CD4-positive, alpha-beta T cell (primary cell): Measurements from ENCODE around the gene OTX1. TPM values are rescaled to one million over a fixed set of nuclear protein-coding genes. Genes with fewer than 3 reads are reported as not detected.

Experiments used
- ATAC-seq: fragments of 200-7000 bp; cut with Tn5 transposase; one replicate; pipeline ENCODE4 v1.10.0; 2022; ENCODE audit warnings: mild to moderate bottlenecking; ENCODE audit not compliant: poor library complexity
- CTCF ChIA-PET: fragments of 350-600 bp; sonication (Branson Sonifier 250); formaldehyde crosslinking; loops from one replicate; lab custom pipeline; 2021; ENCODE audit warnings: antibody characterized with exemption, inconsistent platforms; lab: Charles Lee
- POLR2A ChIA-PET: fragments of 350-600 bp; sonication (Branson Sonifier 250); formaldehyde crosslinking; loops from one replicate; lab custom pipeline; 2021; ENCODE audit warnings: antibody characterized with exemption, inconsistent platforms; lab: Charles Lee
- DNase-seq, 14 experiments: peaks; one replicate each; pipeline ENCODE4 v3.0.0-alpha.2; 2013 to 2020; ENCODE audit warnings: mixed read lengths in 2 of 14
- H3K27ac ChIP-seq, 2 donors: one replicate each; pipeline versions ENCODE4 v1.5.1 to v1.7.0; 2013; ENCODE audit warnings: low read length in 2 of 2, low read depth in 1 of 2, mild to moderate bottlenecking in 1 of 2
- H3K27me3 ChIP-seq, 2 experiments: 1 replicate in 1 of 2; 2 replicates in 1 of 2; pipeline versions ENCODE4 v1.6.1 to v1.7.0; 2013; ENCODE audit warnings: low read length in 2 of 2, control low read depth in 1 of 2, mild to moderate bottlenecking in 1 of 2, moderate library complexity in 1 of 2; ENCODE audit not compliant: insufficient read depth in 2 of 2, control insufficient read depth in 1 of 2
- H3K36me3 ChIP-seq: one replicate; pipeline ENCODE4 v1.6.1; 2013; ENCODE audit warnings: low read length, control low read depth; ENCODE audit not compliant: insufficient read depth
- H3K4me1 ChIP-seq: one replicate; pipeline ENCODE4 v1.6.1; 2013; ENCODE audit warnings: low read length, control low read depth; ENCODE audit not compliant: insufficient read depth
- H3K4me3 ChIP-seq: one replicate; pipeline ENCODE4 v1.5.1; 2013; ENCODE audit warnings: mild to moderate bottlenecking, low read length, moderate library complexity
- H3K9me3 ChIP-seq, 2 experiments: 1 replicate in 1 of 2; 2 replicates in 1 of 2; pipeline versions ENCODE4 v1.6.1 to v1.7.0; 2013; ENCODE audit warnings: low read length in 2 of 2, mild to moderate bottlenecking in 2 of 2, control low read depth in 1 of 2, moderate library complexity in 1 of 2; ENCODE audit not compliant: control insufficient read depth in 1 of 2, insufficient read depth in 1 of 2
- H3K27ac Mint-ChIP-seq: one replicate; pipeline ENCODE4 v1.8.0; 2020; ENCODE audit warnings: mixed read lengths
- H3K27me3 Mint-ChIP-seq: one replicate; pipeline ENCODE4 v1.8.0; 2021; ENCODE audit warnings: mixed read lengths
- H3K36me3 Mint-ChIP-seq: one replicate; pipeline ENCODE4 v1.8.0; 2021; ENCODE audit warnings: low read depth, mixed read lengths
- H3K4me1 Mint-ChIP-seq: one replicate; pipeline ENCODE4 v1.8.0; 2021; ENCODE audit warnings: low read depth, mixed read lengths
- H3K4me3 Mint-ChIP-seq: one replicate; pipeline ENCODE4 v1.8.0; 2020; ENCODE audit warnings: mild to moderate bottlenecking, mixed read lengths
- H3K9me3 Mint-ChIP-seq: one replicate; pipeline ENCODE4 v1.8.0; 2020; ENCODE audit warnings: mixed read lengths
- CTCF ChIP-seq: fragments of 200-600 bp; IDR thresholded peaks from one replicate; pipeline ENCODE4 v1.8.0; 2022; ENCODE audit warnings: antibody characterized with exemption, mild to moderate bottlenecking
- intact Hi-C, 2 experiments: fragments of 100-400 bp; cut with DNase I in 1 of 2; cut with micrococcal nuclease in 1 of 2; formaldehyde crosslinking; loops; one replicate each; pipeline versions ENCODE4 v1.15.1 to v1.9.0; 2023 to 2025; cut with DNase I, micrococcal nuclease
- total RNA-seq, 174 experiments: library from RNA in 2 of 174; stranded (reverse) in 2 of 174; gene quantifications; one replicate each; pipeline ENCODE4 v1.2.3 and lab custom pipeline; 2021 to 2026

OTX1 gene
- total RNA-seq, 2 experiments from 2014 or later, result not detected

GRCh38 chr2:63078852-63079606, 28.4 kb downstream of the OTX1 start:
- DNase-seq (no peak), ATAC-seq (no peak)
- H3K4me1 Mint-ChIP-seq, result no peaks in the 10 kb centered on the region
- no peaks in the 10 kb centered on the region for H3K9me3 Mint-ChIP-seq
- no peaks in the 10 kb centered on the region for H3K36me3 Mint-ChIP-seq
- CTCF ChIA-PET, result no interaction called here
- Histone ChIP-seq H3K4me1 (no peaks in the 10 kb centered on the region), H3K36me3 (no peaks in the 10 kb centered on the region), H3K27ac (no peak overlapping the region), H3K4me3 (no peak overlapping the region), H3K27me3 (no peaks in the 10 kb centered on the region), H3K9me3 (no peaks in the 10 kb centered on the region)
- intact Hi-C loops, result no loop called here
- POLR2A ChIA-PET, result no interaction called here
- no peak overlapping the region for H3K27ac Mint-ChIP-seq
- no peak overlapping the region for H3K4me3 Mint-ChIP-seq
- H3K27me3 Mint-ChIP-seq, result peaks cover 50% of the 10 kb centered on the region
- no peak for TF ChIP-seq CTCF

GRCh38 chr2:63081404-63081803, 30.8 kb downstream of the OTX1 start:
- TF ChIP-seq CTCF, result no peak

GRCh38 chr2:63086687-63087086, 36.1 kb downstream of the OTX1 start:
- Histone ChIP-seq H3K36me3 (no peaks in the 10 kb centered on the region), H3K27ac (no peak overlapping the region), H3K4me1 (no peaks in the 10 kb centered on the region), H3K27me3 (peaks cover 0 to 9% of the 10 kb centered on the region in 2 experiments), H3K4me3 (no peak overlapping the region), H3K9me3 (no peaks in the 10 kb centered on the region)
- intact Hi-C loops, result no loop called here
- DNase-seq (no peak), ATAC-seq (no peak)
- POLR2A ChIA-PET, result no interaction called here
- H3K4me3 Mint-ChIP-seq, result no peak overlapping the region
- H3K36me3 Mint-ChIP-seq, result no peaks in the 10 kb centered on the region
- H3K4me1 Mint-ChIP-seq, result no peaks in the 10 kb centered on the region
- H3K27ac Mint-ChIP-seq, result no peak overlapping the region
- CTCF ChIA-PET, result no interaction called here
- H3K27me3 Mint-ChIP-seq, result peaks cover 30% of the 10 kb centered on the region
- peaks cover 6% of the 10 kb centered on the region for H3K9me3 Mint-ChIP-seq
- no peak for TF ChIP-seq CTCF

More at GRCh38 chr2:63081404-63081803, 30.8 kb downstream of the OTX1 start:
- Mint-ChIP-seq H3K27me3 (peaks cover 48% of the 10 kb centered on the region), H3K36me3 (no peaks in the 10 kb centered on the region), H3K27ac (no peak overlapping the region), H3K4me1 (no peaks in the 10 kb centered on the region), H3K9me3 (no peaks in the 10 kb centered on the region), H3K4me3 (no peak overlapping the region)
- DNase-seq (no peak), ATAC-seq (no peak)
- H3K4me3 ChIP-seq, result no peak overlapping the region
- no peaks in the 10 kb centered on the region for H3K9me3 ChIP-seq
- CTCF ChIA-PET, result no interaction called here
- peaks cover 0 to 6% of the 10 kb centered on the region in 2 experiments for H3K27me3 ChIP-seq
- H3K27ac ChIP-seq, result no peak overlapping the region
- POLR2A ChIA-PET, result no interaction called here
- H3K36me3 ChIP-seq, result no peaks in the 10 kb centered on the region
- H3K4me1 ChIP-seq, result no peaks in the 10 kb centered on the region
- intact Hi-C loops, result no loop called here
